Activated naive CD8-positive, alpha-beta T cell treated with anti-CD3 and anti-CD28 coated beads, Interleukin-2, amount 50 U/mL, for 16 hours (primary cell): ENCODE measurements around the gene NOS1AP.
"Not testable (repeated sequence)": the region's sequence is repeated elsewhere in the genome, so short reads cannot be mapped to it uniquely, and the experiment has no call there.

Source experiments
- DNase-seq: peaks from one replicate; pipeline ENCODE4 v3.0.0-alpha.2; 2020; ENCODE audit warnings: low read depth, low spot score

NOS1AP gene

GRCh38 chr1:162069334-162070093 is at the start of gene NOS1AP:
TSS of gene NOS1AP (plus strand) at chr1:162069691. CDS start at chr1:162070178, 487 bp downstream.
- DNase-seq: peak; percentile 60

GRCh38 chr1:162020150-162020549 is 49.3 kb upstream of the NOS1AP start:
- DNase-seq: no peak

GRCh38 chr1:162021124-162021523 is 48.4 kb upstream of the NOS1AP start:
- no peak for DNase-seq

- no peak for DNase-seq
These were observed 46.9 kb upstream of the NOS1AP start for GRCh38 chr1:162022626-162023025.

- no peak for DNase-seq
These were observed 46.3 kb upstream of the NOS1AP start for GRCh38 chr1:162023181-162023546.

GRCh38 chr1:162023547-162024501 is 45.7 kb upstream of the NOS1AP start, which contains the start of gene OLFML2B:
TSS of gene OLFML2B (minus strand) at chr1:162023869. CDS start at chr1:162023430, 439 bp downstream.
- no peak for DNase-seq

- DNase-seq: no peak
These were observed 44.0 kb upstream of the NOS1AP start for GRCh38 chr1:162025541-162025940.

- no peak for DNase-seq
These were observed 42.6 kb upstream of the NOS1AP start for GRCh38 chr1:162026881-162027280.

- no peak for DNase-seq
These were observed 40.8 kb upstream of the NOS1AP start for GRCh38 chr1:162028726-162029125.

GRCh38 chr1:162029157-162029556 is 40.3 kb upstream of the NOS1AP start:
- no peak for DNase-seq

- DNase-seq: no peak
These were observed 38.7 kb upstream of the NOS1AP start for GRCh38 chr1:162030759-162031280.

- no peak for DNase-seq
These were observed 36.1 kb upstream of the NOS1AP start for GRCh38 chr1:162033428-162033827.

- DNase-seq: no peak
These were observed 34.2 kb upstream of the NOS1AP start for GRCh38 chr1:162035241-162035640.

GRCh38 chr1:162036163-162036562 is 33.3 kb upstream of the NOS1AP start:
- DNase-seq: no peak

- DNase-seq: no peak
These were observed 30.9 kb upstream of the NOS1AP start for GRCh38 chr1:162038624-162039023.

GRCh38 chr1:162040001-162040400 is 29.5 kb upstream of the NOS1AP start:
- no peak for DNase-seq

GRCh38 chr1:162040657-162041056 is 28.8 kb upstream of the NOS1AP start:
- no peak for DNase-seq

- DNase-seq: no peak
These were observed 27.1 kb upstream of the NOS1AP start for GRCh38 chr1:162042361-162042760.

GRCh38 chr1:162046921-162047320 is 22.6 kb upstream of the NOS1AP start:
- DNase-seq: no peak

- DNase-seq: not testable (repeated sequence)
These were observed 15.5 kb upstream of the NOS1AP start for GRCh38 chr1:162053949-162054348.

- DNase-seq: no peak
These were observed 14.4 kb upstream of the NOS1AP start for GRCh38 chr1:162055062-162055461.

GRCh38 chr1:162056043-162056442 is 13.4 kb upstream of the NOS1AP start:
- peak; percentile 26 for DNase-seq
